K562 (cell line): Measurements from ENCODE around the gene MEF2D. TPM values are rescaled to one million over a fixed set of nuclear protein-coding genes. Genes with fewer than 3 reads are reported as not detected.

Experiments used
- ATAC-seq: fragments of 200-7000 bp; cut with Tn5 transposase; 3 replicates; pipeline ENCODE4 v1.9.1; 2020; ENCODE audit warnings: moderate library complexity
- BruUV-seq: library from RNA; stranded (reverse); fragments of 400-500 nt; replicated peaks from 2 replicates; lab custom pipeline; 2021; lab: Mats Ljungman, UMichigan
- CTCF ChIA-PET: fragments of 300-600 bp; formaldehyde crosslinking; extraction: SDS; loops from one replicate; lab custom pipeline; 2021; ENCODE audit warnings: low intra/inter-chr PET ratio; lab: Yijun Ruan, JAX
- POLR2A ChIA-PET: fragments of 300-600, 350-650 bp; sonication (Branson Sonifier 250); formaldehyde crosslinking; extraction: SDS; loops from one replicate; lab custom pipeline; 2021; ENCODE audit warnings: antibody characterized with exemption, inconsistent platforms; lab: Yijun Ruan, JAX
- DNase-seq, 4 experiments: peaks; one replicate each; pipeline versions ENCODE4 v3.0.0 to v3.0.0-alpha.2; 2011 to 2018; ENCODE audit warnings: low spot score in 3 of 4, mixed read lengths in 3 of 4; ENCODE audit errors: extremely low read depth in 1 of 4
- FAIRE-seq: peaks from 2 replicates; lab custom pipeline; 2011; peaks lifted over from hg19 to GRCh38; lab: Jason Lieb, UNC
- H2AFZ ChIP-seq: 2 replicates; pipeline ENCODE4 v1.6.0; 2011; ENCODE audit warnings: low read depth, low read length, control low read depth, inconsistent platforms
- H3K27ac ChIP-seq: fragments of 200-600 bp; 3 replicates; pipeline ENCODE4 v1.8.0; 2011; ENCODE audit warnings: low read depth, mild to moderate bottlenecking, control low read depth, inconsistent platforms, low read length, moderate library complexity, mixed read lengths; ENCODE audit errors: extremely low read depth
- H3K27me3 ChIP-seq, 2 experiments: fragments of 300-600 bp in 1 of 2; 2 replicates in 1 of 2; 3 replicates in 1 of 2; pipeline versions ENCODE4 v1.6.0 to v1.8.0; 2011; ENCODE audit warnings: inconsistent platforms in 2 of 2, low read length in 2 of 2, mild to moderate bottlenecking in 1 of 2, mixed read lengths in 1 of 2, moderate library complexity in 1 of 2; ENCODE audit not compliant: control insufficient read depth in 2 of 2, insufficient read depth in 2 of 2
- H3K36me3 ChIP-seq: fragments of 300-600 bp; 3 replicates; pipeline ENCODE4 v1.8.0; 2011; ENCODE audit warnings: mild to moderate bottlenecking, low read length, inconsistent platforms; ENCODE audit not compliant: control insufficient read depth, insufficient read depth
- H3K4me1 ChIP-seq, 2 experiments: fragments of 200-600 bp in 1 of 2; replicated peaks in 1 of 2; 2 replicates in 1 of 2; 3 replicates in 1 of 2; pipeline versions ENCODE4 v1.5.1 to v1.8.0; 2011; ENCODE audit warnings: inconsistent platforms in 2 of 2, low read length in 2 of 2, mild to moderate bottlenecking in 1 of 2, mixed read lengths in 1 of 2, moderate library complexity in 1 of 2; ENCODE audit not compliant: control insufficient read depth in 2 of 2, insufficient read depth in 2 of 2
- H3K4me2 ChIP-seq: 2 replicates; pipeline ENCODE4 v1.6.1; 2011; ENCODE audit warnings: low read length, control low read depth, inconsistent platforms, mixed read lengths; ENCODE audit not compliant: insufficient read depth
- H3K4me3 ChIP-seq: fragments of 200-600 bp; sonication (generic), shearing (Covaris generic); 2 replicates; pipeline ENCODE4 v1.5.1; 2016; ENCODE audit warnings: control low read depth, inconsistent platforms
- H3K79me2 ChIP-seq: fragments of 200-600 bp; 3 replicates; pipeline ENCODE4 v1.8.0; 2011; ENCODE audit warnings: low read length, inconsistent platforms; ENCODE audit not compliant: control insufficient read depth, insufficient read depth
- H3K9ac ChIP-seq, 2 experiments: 2 replicates each; pipeline versions ENCODE4 v1.6.0 to v1.6.1; 2011; ENCODE audit warnings: low read depth in 2 of 2, low read length in 2 of 2, control low read depth in 1 of 2, inconsistent platforms in 1 of 2, mild to moderate bottlenecking in 1 of 2, mixed read lengths in 1 of 2; ENCODE audit not compliant: insufficient read depth in 1 of 2
- H3K9me1 ChIP-seq: one replicate; pipeline ENCODE4 v1.6.0; 2011; ENCODE audit warnings: inconsistent platforms, mild to moderate bottlenecking, low read length, moderate library complexity; ENCODE audit not compliant: control insufficient read depth, insufficient read depth
- H3K9me3 ChIP-seq: replicated peaks from 2 replicates; pipeline ENCODE4 v1.5.1; 2011; ENCODE audit warnings: low read depth, low read length, inconsistent platforms; ENCODE audit not compliant: control insufficient read depth, insufficient read depth
- H4K20me1 ChIP-seq: replicated peaks from 2 replicates; pipeline ENCODE4 v1.6.1; 2011; ENCODE audit warnings: low read length, inconsistent platforms, mixed read lengths; ENCODE audit not compliant: control insufficient read depth, insufficient read depth
- MNT ChIP-seq, 2 experiments: fragments of 450-650 bp; conservative IDR thresholded peaks; 2 replicates each; pipeline ENCODE4 v1.6.1; 2017; ENCODE audit warnings: mild to moderate bottlenecking in 2 of 2, moderate library complexity in 2 of 2
- PRDM10 ChIP-seq: fragments of 450-650 bp; IDR thresholded peaks from 2 replicates; pipeline ENCODE4 v1.6.1; 2018; ENCODE audit not compliant: partially characterized antibody
- PRMT5 ChIP-seq: sonication (generic); formaldehyde crosslinking; IDR thresholded peaks from 2 replicates; pipeline ENCODE4 v1.5.0; 2020; ENCODE audit warnings: missing genetic modification reagents
- SNAPC5 ChIP-seq: fragments of 250-450 bp; sonication (Bioruptor Pico); IDR thresholded peaks from 2 replicates; pipeline ENCODE4 v1.8.0; 2021; ENCODE audit warnings: moderate library complexity, mild to moderate bottlenecking, inconsistent platforms
- TCF3 ChIP-seq: sonication (generic); formaldehyde crosslinking; IDR thresholded peaks from 2 replicates; pipeline ENCODE4 v1.4.0; 2020; ENCODE audit warnings: mild to moderate bottlenecking, missing genetic modification reagents
- ZNF316 ChIP-seq: fragments of 450-650 bp; IDR thresholded peaks from 2 replicates; pipeline ENCODE4 v1.6.1; 2016
- WGBS: fragments of 100-300 bp; shearing (Covaris generic); methylation state at CpG from one replicate; pipeline ENCODE4 v1.1.6; 2016; ENCODE audit warnings: low coverage, mixed read lengths; ENCODE audit not compliant: insufficient coverage; ENCODE audit errors: missing lambda C conversion rate; 5-methylcytosine and 5-hydroxymethylcytosine counted together
- in situ Hi-C: fragments of 300-500 bp; cut with MboI; formaldehyde crosslinking; loops from 4 replicates; pipeline ENCODE4 v1.15.0; 2018; ENCODE audit warnings: inconsistent platforms, mixed read lengths
- intact Hi-C: fragments of 100-400 bp; cut with micrococcal nuclease; formaldehyde crosslinking; loops from 2 replicates; pipeline ENCODE4 v1.14.2; 2022
- polyA plus RNA-seq, 8 experiments: library from polyadenylated mRNA; depleted of rRNA in 4 of 8; stranded (reverse) in 5 of 8; unstranded in 3 of 8; fragments of >200 nt; fragmentation: Nextera tagmentation in 2 of 8; fragmentation: Illumina TruSeq in 1 of 8; extraction: Ambion mirVana in 2 of 8; extraction: Trizol in 1 of 8; gene quantifications; 2 replicates each; pipeline versions ENCODE4 v1.2.1 to v1.2.3, GENCODE V29; 2011 to 2014; ENCODE audit warnings: inconsistent platforms in 1 of 8, missing spikeins in 1 of 8
- total RNA-seq, 7 experiments: library from RNA; depleted of rRNA in 6 of 7; stranded (reverse); fragments of >200 nt in 6 of 7; fragmentation: Illumina TruSeq in 2 of 7; extraction: Trizol in 2 of 7; gene quantifications; 2 replicates each; pipeline versions ENCODE4 v1.2.1 to v1.2.3, GENCODE V29; 2011 to 2021; ENCODE audit warnings: low replicate concordance in 1 of 7
- TF ChIP-seq, protein P1 (sequence below): sonication (generic); formaldehyde crosslinking; IDR thresholded peaks from 2 replicates; pipeline ENCODE4 v1.8.0; 2022; ENCODE audit warnings: mild to moderate bottlenecking, missing genetic modification reagents

The MEF2D gene
- total and polyA plus RNA-seq, 9 of the 15 experiments (the other 6 are each of a cell fraction or from before 2014, with no cell fraction given), result 0.10 to 19.5 (median 2.6) TPM

- no peak for TF ChIP-seq ZNF316
- no peak for TF ChIP-seq MNT (conservative IDR thresholded peaks at IDR 0.05)
- TF ChIP-seq SNAPC5, result no peak
Measured at GRCh38 chr1:156493742-156494141, 6.8 kb downstream of the MEF2D start (continued).

GRCh38 chr1:156493154-156493631, 7.4 kb downstream of the MEF2D start:
- in situ Hi-C loops (no loop called here), intact Hi-C loops (no loop called here)
- Histone ChIP-seq H3K79me2 (peaks cover 99% of the 10 kb centered on the region), H3K9me3 (no peaks in the 10 kb centered on the region), H3K4me1 (peaks cover 84 to 92% of the 10 kb centered on the region in 2 experiments), H2AFZ (no peak overlapping the region), H3K36me3 (peaks cover 10% of the 10 kb centered on the region; the same call in 2 of the 3 replicates), H3K4me3 (no peak overlapping the region), H3K4me2 (peak overlapping the region; percentile 45), H3K9me1 (peaks cover 28% of the 10 kb centered on the region), H3K27ac (peak overlapping the region; percentile 71)
- no peak for DNase-seq
- WGBS, result 56% methylated on average over 11 of the region's 11 CpGs
- CTCF ChIA-PET, result no interaction called here
- TF ChIP-seq PRMT5 (CRISPR knock-in tag) (no peak), PRDM10 (peak; percentile 84), TCF3 (no peak)
- TF ChIP-seq, protein P1, sequence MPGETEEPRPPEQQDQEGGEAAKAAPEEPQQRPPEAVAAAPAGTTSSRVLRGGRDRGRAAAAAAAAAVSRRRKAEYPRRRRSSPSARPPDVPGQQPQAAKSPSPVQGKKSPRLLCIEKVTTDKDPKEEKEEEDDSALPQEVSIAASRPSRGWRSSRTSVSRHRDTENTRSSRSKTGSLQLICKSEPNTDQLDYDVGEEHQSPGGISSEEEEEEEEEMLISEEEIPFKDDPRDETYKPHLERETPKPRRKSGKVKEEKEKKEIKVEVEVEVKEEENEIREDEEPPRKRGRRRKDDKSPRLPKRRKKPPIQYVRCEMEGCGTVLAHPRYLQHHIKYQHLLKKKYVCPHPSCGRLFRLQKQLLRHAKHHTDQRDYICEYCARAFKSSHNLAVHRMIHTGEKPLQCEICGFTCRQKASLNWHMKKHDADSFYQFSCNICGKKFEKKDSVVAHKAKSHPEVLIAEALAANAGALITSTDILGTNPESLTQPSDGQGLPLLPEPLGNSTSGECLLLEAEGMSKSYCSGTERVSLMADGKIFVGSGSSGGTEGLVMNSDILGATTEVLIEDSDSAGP (CRISPR knock-in tag), result peak; percentile 62; the same call in 1 of the 2 replicates
- TF ChIP-seq, all 486 proteins: peak for 2
- H4K20me1 ChIP-seq, result peaks cover 56% of the 10 kb centered on the region
- H3K27me3 ChIP-seq, result no peaks in the 10 kb centered on the region
- H3K9ac ChIP-seq, result peak overlapping the region; percentile 27 to 72; a peak in 3 of 4 replicates
- POLR2A ChIA-PET, result interaction anchor here (0.6 to 7.3 kb wide), 4 partner anchors 8 to 229 kb away, joined by 3 to 62 read pairs (median 3); partner anchors contain the start of gene MEF2D
- no TSS peak for BruUV-seq
- ATAC-seq (no peak), FAIRE-seq (no peak)
